HepG2 (cell line): ENCODE results near the gene MAPK13. TPM values are rescaled to one million over a fixed set of nuclear protein-coding genes. Genes with fewer than 3 reads are reported as not detected.

Experiments used
- ATAC-seq: fragments of 200-7000 bp; cut with Tn5 transposase; 3 replicates; pipeline ENCODE4 v1.9.1; 2020; ENCODE audit warnings: mild to moderate bottlenecking, moderate library complexity
- BruUV-seq: library from RNA; stranded (reverse); fragments of 400-500 nt; replicated peaks from 2 replicates; lab custom pipeline; 2021; lab: Mats Ljungman, UMichigan
- CTCF ChIA-PET: fragments of 300-600 bp; formaldehyde crosslinking; extraction: SDS; loops from one replicate; lab custom pipeline; 2021; ENCODE audit warnings: low total read pairs, inconsistent platforms, low intra/inter-chr PET ratio; lab: Yijun Ruan, JAX
- POLR2A ChIA-PET: fragments of 350-600 bp; sonication (Branson Sonifier 250); formaldehyde crosslinking; loops from one replicate; lab custom pipeline; 2020; ENCODE audit warnings: antibody characterized with exemption, inconsistent platforms; lab: Yijun Ruan, JAX
- DNase-seq: peaks from one replicate; pipeline ENCODE4 v3.0.0-alpha.2; 2015; ENCODE audit warnings: low spot score
- FAIRE-seq: peaks from 3 replicates; lab custom pipeline; 2011; peaks lifted over from hg19 to GRCh38; lab: Jason Lieb, UNC
- H2AFZ ChIP-seq: one replicate; pipeline ENCODE4 v1.6.1; 2011; ENCODE audit warnings: low read length, inconsistent platforms
- H3K27ac ChIP-seq: fragments of 300-600 bp; 3 replicates; pipeline ENCODE4 v1.8.0; 2011; ENCODE audit warnings: mixed run types, mild to moderate bottlenecking, mixed read lengths, low read length, inconsistent platforms; ENCODE audit not compliant: insufficient read depth; ENCODE audit errors: extremely low read length
- H3K27me3 ChIP-seq, 2 experiments: fragments of 200-600 bp in 1 of 2; 2 replicates in 1 of 2; 3 replicates in 1 of 2; pipeline versions ENCODE4 v1.6.0 to v1.8.0; 2011; ENCODE audit warnings: low read length in 2 of 2, mild to moderate bottlenecking in 2 of 2, moderate library complexity in 2 of 2, inconsistent platforms in 1 of 2; ENCODE audit not compliant: insufficient read depth in 2 of 2, control insufficient read depth in 1 of 2
- H3K36me3 ChIP-seq, 2 experiments: fragments of 200-600 bp in 1 of 2; replicated peaks in 1 of 2; 2 replicates in 1 of 2; 3 replicates in 1 of 2; pipeline versions ENCODE4 v1.5.1 to v1.8.0; 2011; ENCODE audit warnings: low read length in 2 of 2, inconsistent platforms in 1 of 2; ENCODE audit not compliant: insufficient read depth in 2 of 2, control insufficient read depth in 1 of 2
- H3K4me1 ChIP-seq: 2 replicates; pipeline ENCODE4 v1.5.1; 2012; ENCODE audit warnings: low read length, inconsistent platforms; ENCODE audit not compliant: insufficient read depth
- H3K4me2 ChIP-seq: 2 replicates; pipeline ENCODE4 v1.6.0; 2011; ENCODE audit warnings: low read depth, low read length, inconsistent platforms
- H3K4me3 ChIP-seq, 3 experiments: fragments of 200-600 bp in 1 of 3; sonication (generic), shearing (Covaris generic) in 1 of 3; replicated peaks in 1 of 3; 2 replicates each; pipeline ENCODE4 v1.5.1; 2011 to 2016; ENCODE audit warnings: low read length in 3 of 3, inconsistent platforms in 2 of 3, low read depth in 2 of 3, mild to moderate bottlenecking in 2 of 3, control low read depth in 1 of 3, mixed read lengths in 1 of 3; ENCODE audit not compliant: insufficient read depth in 1 of 3
- H3K79me2 ChIP-seq: one replicate; pipeline ENCODE4 v1.6.1; 2011; ENCODE audit warnings: low read length, inconsistent platforms; ENCODE audit not compliant: insufficient read depth
- H3K9ac ChIP-seq: 2 replicates; pipeline ENCODE4 v1.6.0; 2011; ENCODE audit warnings: mild to moderate bottlenecking, low read depth, low read length, inconsistent platforms; ENCODE audit not compliant: insufficient read depth
- H3K9me3 ChIP-seq: 2 replicates; pipeline ENCODE4 v1.5.1; 2012; ENCODE audit warnings: mild to moderate bottlenecking, low read length
- H4K20me1 ChIP-seq: 2 replicates; pipeline ENCODE4 v1.6.0; 2011; ENCODE audit warnings: inconsistent platforms, mild to moderate bottlenecking, low read length, moderate library complexity; ENCODE audit not compliant: insufficient read depth
- AKAP8 ChIP-seq: sonication (generic); formaldehyde crosslinking; IDR thresholded peaks from 2 replicates; pipeline ENCODE4 v1.5.1; 2020; ENCODE audit warnings: mild to moderate bottlenecking, missing genetic modification reagents
- DRAP1 ChIP-seq: IDR thresholded peaks from 2 replicates; pipeline ENCODE4 v1.6.1; 2016; ENCODE audit warnings: missing genetic modification reagents, missing compliant biosample characterization
- ELF3 ChIP-seq: IDR thresholded peaks from 2 replicates; pipeline ENCODE4 v1.6.1; 2016; ENCODE audit warnings: missing genetic modification reagents, missing compliant biosample characterization
- EZH2 ChIP-seq: conservative IDR thresholded peaks from 2 replicates; pipeline ENCODE4 v1.6.1; 2012; ENCODE audit warnings: mild to moderate bottlenecking, low read depth, low read length, moderate library complexity
- IKZF5 ChIP-seq: IDR thresholded peaks from 2 replicates; pipeline ENCODE4 v1.6.1; 2018; ENCODE audit warnings: missing genetic modification reagents, mild to moderate bottlenecking, missing compliant biosample characterization
- KLF16 ChIP-seq, 2 experiments: sonication (generic) in 1 of 2; formaldehyde crosslinking in 1 of 2; IDR thresholded peaks; 2 replicates each; pipeline versions ENCODE4 v1.6.1 to v1.8.0; 2016 to 2023; ENCODE audit warnings: missing genetic modification reagents in 2 of 2, missing compliant biosample characterization in 1 of 2
- MIER3 ChIP-seq: IDR thresholded peaks from 2 replicates; pipeline ENCODE4 v1.6.1; 2016; ENCODE audit warnings: missing compliant biosample characterization, borderline replicate concordance
- PHB2 ChIP-seq: fragments of 450-650 bp; IDR thresholded peaks from 2 replicates; pipeline ENCODE4 v1.6.1; 2018; ENCODE audit not compliant: partially characterized antibody
- PHF21A ChIP-seq: sonication (generic); formaldehyde crosslinking; IDR thresholded peaks from 2 replicates; pipeline ENCODE4 v1.5.0; 2020; ENCODE audit warnings: mild to moderate bottlenecking, missing genetic modification reagents
- POLR2A ChIP-seq, 2 experiments: IDR thresholded peaks; 2 replicates each; pipeline ENCODE4 v1.6.1; 2011; ENCODE audit warnings: low read depth in 2 of 2, low read length in 2 of 2, mild to moderate bottlenecking in 1 of 2, moderate library complexity in 1 of 2; ENCODE audit not compliant: insufficient read depth in 1 of 2
- SNAPC4 ChIP-seq: sonication (generic); formaldehyde crosslinking; IDR thresholded peaks from 2 replicates; pipeline ENCODE4 v1.4.0; 2020; ENCODE audit warnings: mild to moderate bottlenecking, missing genetic modification reagents
- TCF7L2 ChIP-seq: IDR thresholded peaks from 2 replicates; pipeline ENCODE4 v1.6.1; 2011; ENCODE audit warnings: mild to moderate bottlenecking, low read depth, low read length, moderate library complexity
- ZNF275 ChIP-seq: sonication (generic); formaldehyde crosslinking; IDR thresholded peaks from 2 replicates; pipeline ENCODE4 v1.8.0; 2022; ENCODE audit warnings: missing genetic modification reagents, mild to moderate bottlenecking, inconsistent platforms, borderline replicate concordance
- ZNF33A ChIP-seq: sonication (generic); formaldehyde crosslinking; IDR thresholded peaks from 2 replicates; pipeline ENCODE4 v1.5.1; 2020; ENCODE audit warnings: missing genetic modification reagents, mild to moderate bottlenecking, moderate library complexity, borderline replicate concordance
- ZNF567 ChIP-seq: sonication (generic); formaldehyde crosslinking; IDR thresholded peaks from 2 replicates; pipeline ENCODE4 v1.8.1; 2023; ENCODE audit warnings: mild to moderate bottlenecking, missing genetic modification reagents, borderline replicate concordance
- WGBS: methylation state at CpG from one replicate; pipeline ENCODE4 v1.1.6; 2017; ENCODE audit warnings: low lambda C conversion rate; 5-methylcytosine and 5-hydroxymethylcytosine counted together
- in situ Hi-C: cut with HindIII; loops from 2 replicates; pipeline ENCODE4 v1.10.0; 2017; ENCODE audit warnings: low pct_unique_long_range_greater_than_20kb; ENCODE audit not compliant: extremely low pct_ligation_motif_present
- intact Hi-C: fragments of 100-400 bp; cut with micrococcal nuclease; formaldehyde crosslinking; loops from one replicate; pipeline ENCODE4 v1.10.0; 2022; ENCODE audit not compliant: unreplicated experiment
- polyA plus RNA-seq, 8 experiments: library from polyadenylated mRNA; depleted of rRNA in 3 of 8; stranded (reverse) in 7 of 8; unstranded in 1 of 8; fragments of >200 nt; fragmentation: Illumina TruSeq in 4 of 8; extraction: Trizol in 4 of 8; gene quantifications; 2 replicates each; pipeline versions ENCODE4 v1.2.1 to v1.2.3, GENCODE V29; 2011 to 2016; ENCODE audit warnings: low read depth in 4 of 8, missing spikeins in 1 of 8, mixed read lengths in 1 of 8; ENCODE audit not compliant: insufficient read depth in 1 of 8
- total RNA-seq, 5 experiments: library from RNA; depleted of rRNA; stranded (reverse); fragments of >200 nt; fragmentation: Illumina TruSeq; extraction: Trizol; gene quantifications; 2 replicates each; pipeline ENCODE4 v1.2.3, GENCODE V29; 2016; ENCODE audit warnings: low read depth in 1 of 5

Gene MAPK13
- total and polyA plus RNA-seq, 2 of the 13 experiments (the other 11 are each of a cell fraction or from before 2014, with no cell fraction given), result 12.7 to 43.4 TPM

GRCh38 chr6:36126553-36127458 is 3.5 kb upstream of the MAPK13 start:
- ChIA-PET CTCF (no interaction called here), POLR2A (interaction anchor here (0.7 to 2.1 kb wide), 10 partner anchors 9 to 233 kb away, joined by 3 to 22 read pairs (median 3); partner anchors contain the start of genes BRPF3 and MAPK14)
- no peak overlapping the region for H2AFZ ChIP-seq
- WGBS, result 33% methylated on average over 10 of the region's 10 CpGs
- DNase-seq (peak; percentile 31), FAIRE-seq (peak; percentile 23), ATAC-seq (no peak)
- no TSS peak for BruUV-seq
- in situ Hi-C loops, result loop anchor here (5.0 kb wide), 1 partner anchor 235 kb away; no protein-coding TSS in a partner anchor
- H3K9ac ChIP-seq, result no peak overlapping the region
- H3K36me3 ChIP-seq, result no peaks in the 10 kb centered on the region
- intact Hi-C loops, result no loop called here
- H3K4me3 ChIP-seq, result no peak overlapping the region; a peak in 1 of 6 replicates
- no peak overlapping the region for H3K27ac ChIP-seq
- H3K27me3 ChIP-seq, result no peaks in the 10 kb centered on the region
- H3K4me2 ChIP-seq, result peak overlapping the region; percentile 68
- no peaks in the 10 kb centered on the region for H4K20me1 ChIP-seq
- peaks cover 69% of the 10 kb centered on the region for H3K4me1 ChIP-seq
- no peaks in the 10 kb centered on the region for H3K9me3 ChIP-seq
- H3K79me2 ChIP-seq, result no peaks in the 10 kb centered on the region
- TF ChIP-seq MIER3 (CRISPR knock-in tag) (no peak), PHF21A (no peak), AKAP8 (CRISPR knock-in tag) (0 out of 2 replicates have a peak, but pooled peaks have one; percentile 13), ZNF33A (CRISPR knock-in tag) (no peak), KLF16 (CRISPR knock-in tag; IDR thresholded peaks at IDR 0.05) (no peak; a peak in 1 of 4 replicates), ZNF275 (CRISPR knock-in tag) (0 out of 2 replicates have a peak, but pooled peaks have one; percentile 4), ELF3 (CRISPR knock-in tag) (no peak), PHB2 (no peak), ZNF567 (CRISPR knock-in tag) (no peak), TCF7L2 (no peak), SNAPC4 (CRISPR knock-in tag) (no peak), EZH2 (no peak), POLR2A (IDR thresholded peaks at IDR 0.05; ENCODE audit: insufficient read depth in 1 of 2, low read depth in 2 of 2, low read length in 2 of 2) (no peak), IKZF5 (CRISPR knock-in tag) (no peak), DRAP1 (CRISPR knock-in tag) (no peak)
